GM12873 (cell line): ENCODE data around the gene TMEM156.

Experiments used
- CTCF ChIP-seq: IDR thresholded peaks from 2 replicates; pipeline ENCODE4 v1.5.1; 2012; ENCODE audit warnings: low read depth, mild to moderate bottlenecking, moderate library complexity, low read length, control low read depth; ENCODE audit not compliant: insufficient read depth; ENCODE audit errors: missing control alignments

Gene TMEM156

GRCh38 chr4:39021631-39022030 lies 10.6 kb downstream of the TMEM156 start:
- TF ChIP-seq CTCF, result no peak

- no peak for TF ChIP-seq CTCF
These were observed 12.1 kb downstream of the TMEM156 start for GRCh38 chr4:39020130-39020529.

- no peak for TF ChIP-seq CTCF
These were observed 18.2 kb downstream of the TMEM156 start for GRCh38 chr4:39014028-39014427.

GRCh38 chr4:39004758-39005157 lies 27.5 kb downstream of the TMEM156 start:
- no peak for TF ChIP-seq CTCF

- TF ChIP-seq CTCF, result no peak
These were observed 36.6 kb downstream of the TMEM156 start for GRCh38 chr4:38995660-38996005.

GRCh38 chr4:38994135-38994534 lies 38.1 kb downstream of the TMEM156 start:
- no peak for TF ChIP-seq CTCF

- peak; percentile 10 for TF ChIP-seq CTCF
These were observed 38.5 kb downstream of the TMEM156 start for GRCh38 chr4:38993683-38994082.

- no peak for TF ChIP-seq CTCF
These were observed 42.0 kb downstream of the TMEM156 start for GRCh38 chr4:38990241-38990640.
